ENCODE measurements around the gene ACOX2.

Gene ACOX2

GRCh38 chr3:58569287-58570001 lies 32.5 kb upstream of the ACOX2 start:
- Histone ChIP-seq H3K4me2 (ENCODE audit: low read length) (peak overlapping the region; percentile 93), H2AFZ (ENCODE audit: low read depth, low read length) (peak overlapping the region; percentile 99)

GRCh38 chr3:58568572-58569286 lies 31.7 kb upstream of the ACOX2 start:
- peak overlapping the region; percentile 99 for H2AFZ ChIP-seq (ENCODE audit: low read depth, low read length)
- peaks cover 3% of the 10 kb centered on the region; the same call in 1 of the 2 replicates for H3K27me3 ChIP-seq (ENCODE audit: low read depth, low read length)
- H3K9ac ChIP-seq (ENCODE audit: low read length), result peak overlapping the region; percentile 51
- H3K79me2 ChIP-seq (ENCODE audit: low read length), result no peaks in the 10 kb centered on the region
- TF ChIP-seq, protein P1, sequence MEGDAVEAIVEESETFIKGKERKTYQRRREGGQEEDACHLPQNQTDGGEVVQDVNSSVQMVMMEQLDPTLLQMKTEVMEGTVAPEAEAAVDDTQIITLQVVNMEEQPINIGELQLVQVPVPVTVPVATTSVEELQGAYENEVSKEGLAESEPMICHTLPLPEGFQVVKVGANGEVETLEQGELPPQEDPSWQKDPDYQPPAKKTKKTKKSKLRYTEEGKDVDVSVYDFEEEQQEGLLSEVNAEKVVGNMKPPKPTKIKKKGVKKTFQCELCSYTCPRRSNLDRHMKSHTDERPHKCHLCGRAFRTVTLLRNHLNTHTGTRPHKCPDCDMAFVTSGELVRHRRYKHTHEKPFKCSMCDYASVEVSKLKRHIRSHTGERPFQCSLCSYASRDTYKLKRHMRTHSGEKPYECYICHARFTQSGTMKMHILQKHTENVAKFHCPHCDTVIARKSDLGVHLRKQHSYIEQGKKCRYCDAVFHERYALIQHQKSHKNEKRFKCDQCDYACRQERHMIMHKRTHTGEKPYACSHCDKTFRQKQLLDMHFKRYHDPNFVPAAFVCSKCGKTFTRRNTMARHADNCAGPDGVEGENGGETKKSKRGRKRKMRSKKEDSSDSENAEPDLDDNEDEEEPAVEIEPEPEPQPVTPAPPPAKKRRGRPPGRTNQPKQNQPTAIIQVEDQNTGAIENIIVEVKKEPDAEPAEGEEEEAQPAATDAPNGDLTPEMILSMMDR (IDR thresholded peaks at IDR 0.05; ENCODE audit: low read depth, low read length), result peak; percentile 96
- no peak for TF ChIP-seq EZH2phosphoT487 (IDR thresholded peaks at IDR 0.05; ENCODE audit: low read depth)
- H4K20me1 ChIP-seq (ENCODE audit: insufficient read depth, low read length), result no peaks in the 10 kb centered on the region
- H3K27ac ChIP-seq (ENCODE audit: low read length), result no peak overlapping the region
- H3K9me3 ChIP-seq (ENCODE audit: insufficient read depth, low read length), result no peaks in the 10 kb centered on the region
- H3K4me3 ChIP-seq (ENCODE audit: low read length), result peak overlapping the region; percentile 76
- peaks cover 10% of the 10 kb centered on the region for H3K4me1 ChIP-seq (ENCODE audit: low read length)
- no peaks in the 10 kb centered on the region for H3K36me3 ChIP-seq (replicated peaks; ENCODE audit: low read depth, low read length)
- peak overlapping the region; percentile 93 for H3K4me2 ChIP-seq (ENCODE audit: low read length)

More at GRCh38 chr3:58569287-58570001, 32.5 kb upstream of the ACOX2 start:
- H3K9me3 ChIP-seq (ENCODE audit: insufficient read depth, low read length), result no peaks in the 10 kb centered on the region
- H3K9ac ChIP-seq (ENCODE audit: low read length), result no peak overlapping the region
- H3K27ac ChIP-seq (ENCODE audit: low read length), result no peak overlapping the region
- no peaks in the 10 kb centered on the region for H4K20me1 ChIP-seq (ENCODE audit: insufficient read depth, low read length)
- H3K36me3 ChIP-seq (replicated peaks; ENCODE audit: low read depth, low read length), result no peaks in the 10 kb centered on the region
- peaks cover 10% of the 10 kb centered on the region for H3K4me1 ChIP-seq (ENCODE audit: low read length)
- TF ChIP-seq, protein P1 (IDR thresholded peaks at IDR 0.05; ENCODE audit: low read depth, low read length), result no peak
- no peak for TF ChIP-seq EZH2phosphoT487 (IDR thresholded peaks at IDR 0.05; ENCODE audit: low read depth)
- H3K79me2 ChIP-seq (ENCODE audit: low read length), result no peaks in the 10 kb centered on the region
- peak overlapping the region; percentile 76 for H3K4me3 ChIP-seq (ENCODE audit: low read length)
- peaks cover 3% of the 10 kb centered on the region; the same call in 1 of the 2 replicates for H3K27me3 ChIP-seq (ENCODE audit: low read depth, low read length)

DNA sequence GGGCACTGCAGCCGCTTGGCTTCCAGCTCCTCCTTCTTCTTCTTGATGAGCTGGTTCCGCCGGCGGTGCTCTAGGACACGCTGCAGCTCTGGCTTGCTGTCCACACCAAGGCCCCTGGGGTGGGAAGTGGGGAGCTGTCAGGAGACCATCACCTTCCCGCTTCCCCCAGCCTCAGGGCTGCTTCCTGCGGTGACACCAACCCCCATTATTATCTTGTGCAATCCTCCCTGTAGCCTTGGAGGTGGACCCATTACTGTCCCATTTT lies 30.2 kb upstream of the ACOX2 start:
- no peak overlapping the region for H3K4me3 ChIP-seq (ENCODE audit: low read length)
- H3K27me3 ChIP-seq (ENCODE audit: low read depth, low read length), result peaks cover 3% of the 10 kb centered on the region; the same call in 1 of the 2 replicates
- no peaks in the 10 kb centered on the region for H3K9me3 ChIP-seq (ENCODE audit: insufficient read depth, low read length)
- H2AFZ ChIP-seq (ENCODE audit: low read depth, low read length), result no peak overlapping the region
- H3K36me3 ChIP-seq (replicated peaks; ENCODE audit: low read depth, low read length), result no peaks in the 10 kb centered on the region
- TF ChIP-seq, protein P1 (IDR thresholded peaks at IDR 0.05; ENCODE audit: low read depth, low read length), result no peak
- no peak for TF ChIP-seq EZH2phosphoT487 (IDR thresholded peaks at IDR 0.05; ENCODE audit: low read depth)
- no peak overlapping the region for H3K9ac ChIP-seq (ENCODE audit: low read length)
- no peaks in the 10 kb centered on the region for H3K79me2 ChIP-seq (ENCODE audit: low read length)
- no peak overlapping the region for H3K27ac ChIP-seq (ENCODE audit: low read length)
- H3K4me2 ChIP-seq (ENCODE audit: low read length), result no peak overlapping the region
- no peaks in the 10 kb centered on the region for H4K20me1 ChIP-seq (ENCODE audit: insufficient read depth, low read length)
- H3K4me1 ChIP-seq (ENCODE audit: low read length), result peaks cover 10% of the 10 kb centered on the region

GRCh38 chr3:58566398-58567250 lies 29.6 kb upstream of the ACOX2 start:
- Histone ChIP-seq H3K4me1 (ENCODE audit: low read length) (peaks cover 10% of the 10 kb centered on the region), H2AFZ (ENCODE audit: low read depth, low read length) (no peak overlapping the region), H3K79me2 (ENCODE audit: low read length) (no peaks in the 10 kb centered on the region), H3K9ac (ENCODE audit: low read length) (no peak overlapping the region), H3K9me3 (ENCODE audit: insufficient read depth, low read length) (no peaks in the 10 kb centered on the region), H3K27me3 (ENCODE audit: low read depth, low read length) (no peaks in the 10 kb centered on the region), H4K20me1 (ENCODE audit: insufficient read depth, low read length) (no peaks in the 10 kb centered on the region), H3K27ac (ENCODE audit: low read length) (no peak overlapping the region), H3K36me3 (replicated peaks; ENCODE audit: low read depth, low read length) (no peaks in the 10 kb centered on the region), H3K4me2 (ENCODE audit: low read length) (no peak overlapping the region), H3K4me3 (ENCODE audit: low read length) (no peak overlapping the region)
- no peak for TF ChIP-seq EZH2phosphoT487 (IDR thresholded peaks at IDR 0.05; ENCODE audit: low read depth)
- TF ChIP-seq, protein P1 (IDR thresholded peaks at IDR 0.05; ENCODE audit: low read depth, low read length), result no peak

Data from OCI-LY3 (cell line).